Ascending aorta (tissue), 2 donors: ENCODE data around the gene PDGFC. TPM values are rescaled to one million over a fixed set of nuclear protein-coding genes. Genes with fewer than 3 reads are reported as not detected.

Experiments
- DNase-seq, 2 donors: peaks; one replicate each; pipeline ENCODE4 v3.0.0-alpha.2; 2019; ENCODE audit warnings: low spot score in 2 of 2
- H3K27ac ChIP-seq, 2 donors: fragments of 200-600 bp; sonication (generic); one replicate each; pipeline ENCODE4 v1.5.1; 2016 to 2017; ENCODE audit warnings: mild to moderate bottlenecking in 1 of 2
- H3K27me3 ChIP-seq: fragments of 200-600 bp; sonication (generic); one replicate; pipeline ENCODE4 v1.5.1; 2017
- H3K36me3 ChIP-seq, 2 donors: fragments of 200-600 bp; sonication (generic); one replicate each; pipeline ENCODE4 v1.5.1; 2016
- H3K4me1 ChIP-seq, 2 donors: fragments of 200-600 bp; sonication (generic); one replicate each; pipeline ENCODE4 v1.5.1; 2016 to 2017; ENCODE audit warnings: mild to moderate bottlenecking in 1 of 2
- H3K4me3 ChIP-seq, 2 donors: fragments of 200-600 bp; sonication (generic); one replicate each; pipeline ENCODE4 v1.5.1; 2016 to 2017; ENCODE audit warnings: mild to moderate bottlenecking in 1 of 2
- H3K9me3 ChIP-seq, 2 donors: fragments of 200-600 bp; sonication (generic); one replicate each; pipeline ENCODE4 v1.5.1; 2016
- intact Hi-C: fragments of 100-400 bp; cut with DNase I; formaldehyde crosslinking; loops from one replicate; pipeline ENCODE4 v1.15.1; 2023
- total RNA-seq: library from RNA; depleted of rRNA; stranded (reverse); fragments of >200 nt; gene quantifications from one replicate; pipeline ENCODE4 v1.1.0, GENCODE V29; 2016
- TF ChIP-seq, protein P1 (sequence below), 3 experiments: fragments of 200-600 bp in 2 of 3; fragments of 450-650 bp in 1 of 3; sonication (generic) in 2 of 3; IDR thresholded peaks; one replicate each; pipeline ENCODE4 v1.5.1; 2016 to 2019; ENCODE audit warnings: antibody characterized with exemption in 3 of 3, mild to moderate bottlenecking in 1 of 3, moderate library complexity in 1 of 3

Gene PDGFC
- total RNA-seq, 1 donor from 2014 or later, result 21.0 TPM

DNA sequence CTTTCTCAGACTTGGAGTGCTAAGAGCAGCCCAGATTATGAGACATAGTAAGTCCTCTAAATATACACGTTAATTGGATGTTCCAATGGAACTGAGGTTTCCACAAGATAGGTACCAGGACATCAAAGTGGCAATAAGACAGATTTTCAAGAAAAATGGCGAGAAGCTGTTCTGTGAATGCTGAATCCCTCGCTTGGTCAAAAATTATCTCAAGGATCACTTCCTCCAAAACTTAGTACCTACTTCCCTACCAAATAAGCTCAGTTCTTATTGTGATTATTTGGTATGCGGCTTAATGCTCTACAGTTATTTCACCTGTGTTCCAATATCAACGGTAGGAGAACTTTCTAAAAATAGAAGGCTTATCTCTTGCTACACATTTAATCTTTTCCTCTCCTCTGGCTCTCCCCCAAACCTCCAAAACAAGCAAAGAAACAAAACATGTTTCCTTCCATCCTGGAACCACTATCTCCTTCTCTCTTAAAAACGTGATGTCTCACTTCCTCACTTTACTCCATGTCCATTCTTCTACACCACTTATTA is 14.7 kb downstream of the PDGFC start:
- TF ChIP-seq, protein P1, sequence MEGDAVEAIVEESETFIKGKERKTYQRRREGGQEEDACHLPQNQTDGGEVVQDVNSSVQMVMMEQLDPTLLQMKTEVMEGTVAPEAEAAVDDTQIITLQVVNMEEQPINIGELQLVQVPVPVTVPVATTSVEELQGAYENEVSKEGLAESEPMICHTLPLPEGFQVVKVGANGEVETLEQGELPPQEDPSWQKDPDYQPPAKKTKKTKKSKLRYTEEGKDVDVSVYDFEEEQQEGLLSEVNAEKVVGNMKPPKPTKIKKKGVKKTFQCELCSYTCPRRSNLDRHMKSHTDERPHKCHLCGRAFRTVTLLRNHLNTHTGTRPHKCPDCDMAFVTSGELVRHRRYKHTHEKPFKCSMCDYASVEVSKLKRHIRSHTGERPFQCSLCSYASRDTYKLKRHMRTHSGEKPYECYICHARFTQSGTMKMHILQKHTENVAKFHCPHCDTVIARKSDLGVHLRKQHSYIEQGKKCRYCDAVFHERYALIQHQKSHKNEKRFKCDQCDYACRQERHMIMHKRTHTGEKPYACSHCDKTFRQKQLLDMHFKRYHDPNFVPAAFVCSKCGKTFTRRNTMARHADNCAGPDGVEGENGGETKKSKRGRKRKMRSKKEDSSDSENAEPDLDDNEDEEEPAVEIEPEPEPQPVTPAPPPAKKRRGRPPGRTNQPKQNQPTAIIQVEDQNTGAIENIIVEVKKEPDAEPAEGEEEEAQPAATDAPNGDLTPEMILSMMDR (IDR thresholded peaks at IDR 0.05), result no peak
- intact Hi-C loops, result loop anchor here (10.0 kb wide), 1 partner anchor 1282 kb away; no protein-coding TSS in a partner anchor
- no peaks in the 10 kb centered on the region for H3K27me3 ChIP-seq
- DNase-seq, result no peak
- H3K4me1 ChIP-seq, result peaks cover 4 to 43% of the 10 kb centered on the region in 2 donors
- no peak overlapping the region for H3K4me3 ChIP-seq
- no peaks in the 10 kb centered on the region for H3K36me3 ChIP-seq
- peak overlapping the region; percentile 63 to 64 for H3K27ac ChIP-seq
- no peaks in the 10 kb centered on the region for H3K9me3 ChIP-seq

DNA sequence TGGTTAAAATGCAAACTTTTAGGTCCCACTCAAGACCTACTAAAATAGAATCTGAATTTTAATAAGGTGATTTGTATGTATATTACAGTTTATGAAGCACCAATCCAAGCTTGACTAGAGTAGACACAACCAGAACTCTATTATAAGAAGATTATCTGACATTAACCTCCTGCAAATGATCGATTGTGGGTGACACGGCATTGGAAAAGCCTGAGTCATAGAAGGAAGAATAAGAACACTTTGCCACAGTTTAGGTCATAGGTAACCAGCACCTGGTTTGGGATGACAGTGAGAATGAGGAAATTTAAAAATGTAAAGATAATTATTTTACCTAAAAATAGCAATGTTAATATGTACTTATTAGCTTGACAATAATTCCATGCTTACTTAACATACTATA is 15.2 kb downstream of the PDGFC start:
- H3K4me3 ChIP-seq, result no peak overlapping the region
- DNase-seq, result no peak
- TF ChIP-seq, protein P1 (IDR thresholded peaks at IDR 0.05), result no peak
- H3K27me3 ChIP-seq, result no peaks in the 10 kb centered on the region
- H3K27ac ChIP-seq, result peak overlapping the region; percentile 63 to 64
- peaks cover 4 to 42% of the 10 kb centered on the region in 2 donors for H3K4me1 ChIP-seq
- no peaks in the 10 kb centered on the region for H3K9me3 ChIP-seq
- no peaks in the 10 kb centered on the region for H3K36me3 ChIP-seq
- intact Hi-C loops, result loop anchor here (10.0 kb wide), 1 partner anchor 1282 kb away; no protein-coding TSS in a partner anchor

DNA sequence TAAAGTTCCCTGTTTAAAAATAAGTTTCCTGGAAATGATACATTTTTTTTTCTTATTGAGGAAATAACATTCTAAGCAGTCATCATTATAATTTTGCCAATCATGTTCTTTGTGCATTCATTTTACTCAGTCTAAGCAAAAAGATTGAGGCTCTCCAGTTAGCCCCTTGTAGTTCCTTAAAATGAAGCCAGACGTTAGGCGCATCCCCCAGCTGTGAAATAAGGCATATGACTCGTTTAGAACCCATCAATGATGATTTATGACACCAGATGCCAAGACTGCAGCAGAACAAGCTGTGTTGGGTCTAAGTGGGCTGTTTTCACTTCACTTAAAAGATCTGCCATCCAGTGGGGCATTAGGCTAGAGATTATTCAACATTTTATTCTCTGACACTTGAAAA is 17.0 kb downstream of the PDGFC start:
- H3K4me3 ChIP-seq, result no peak overlapping the region
- H3K36me3 ChIP-seq, result no peaks in the 10 kb centered on the region
- TF ChIP-seq, protein P1 (IDR thresholded peaks at IDR 0.05), result no peak
- no peaks in the 10 kb centered on the region for H3K27me3 ChIP-seq
- H3K27ac ChIP-seq, result peak overlapping the region in 1 of 2 donors; percentile 48
- no peak for DNase-seq
- H3K4me1 ChIP-seq, result peaks cover 4 to 45% of the 10 kb centered on the region in 2 donors
- intact Hi-C loops, result loop anchor here (10.0 kb wide), 1 partner anchor 1280 kb away; no protein-coding TSS in a partner anchor
- H3K9me3 ChIP-seq, result no peaks in the 10 kb centered on the region

DNA sequence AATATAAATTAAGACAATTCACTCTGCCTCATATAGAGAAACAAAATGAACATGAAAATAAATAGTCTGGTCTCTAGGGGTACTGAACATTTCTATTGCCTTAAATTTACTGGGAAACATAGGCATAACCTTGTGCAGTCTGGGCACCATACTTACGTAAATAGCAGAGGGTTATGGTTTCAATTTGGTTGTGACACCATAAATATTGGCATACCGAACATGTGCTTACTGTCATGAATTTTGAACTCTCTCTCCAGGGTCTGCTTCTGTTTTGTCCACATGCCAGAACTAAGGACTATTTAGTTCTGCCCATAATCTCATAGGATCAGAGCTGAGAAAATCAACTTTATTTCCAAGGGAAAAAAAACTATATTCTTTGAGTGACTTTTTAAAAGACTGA is 17.6 kb downstream of the PDGFC start:
- Histone ChIP-seq H3K36me3 (no peaks in the 10 kb centered on the region), H3K27ac (peak overlapping the region; percentile 48 to 70), H3K4me3 (peak overlapping the region; percentile 11 to 13), H3K4me1 (peaks cover 4 to 45% of the 10 kb centered on the region in 2 donors), H3K27me3 (no peaks in the 10 kb centered on the region), H3K9me3 (no peaks in the 10 kb centered on the region)
- DNase-seq, result no peak
- intact Hi-C loops, result loop anchor here (10.0 kb wide), 1 partner anchor 1279 kb away; no protein-coding TSS in a partner anchor
- TF ChIP-seq, protein P1 (IDR thresholded peaks at IDR 0.05), result no peak

DNA sequence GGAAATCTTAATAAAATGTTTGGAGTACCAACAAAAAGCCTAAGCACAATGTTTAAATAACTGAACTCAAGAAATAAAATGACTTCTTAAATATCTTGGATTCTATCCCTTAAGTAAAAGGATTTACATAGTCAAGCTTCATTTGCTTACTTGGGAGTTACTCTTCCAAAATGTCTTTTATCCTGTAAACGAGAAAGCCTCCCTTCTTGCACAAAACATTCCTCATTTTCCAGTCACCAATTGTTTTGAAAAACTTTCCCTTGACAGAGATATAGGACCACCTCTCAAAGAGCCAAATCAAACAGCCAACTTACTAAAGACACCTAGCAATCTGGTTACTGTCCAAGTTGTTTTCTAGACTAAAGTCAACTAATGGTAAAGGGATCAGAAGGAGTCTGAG is 18.6 kb downstream of the PDGFC start:
- Histone ChIP-seq H3K4me1 (peaks cover 3 to 41% of the 10 kb centered on the region in 2 donors), H3K4me3 (peak overlapping the region; percentile 11 to 13), H3K27me3 (no peaks in the 10 kb centered on the region), H3K36me3 (no peaks in the 10 kb centered on the region), H3K27ac (peak overlapping the region; percentile 48 to 70), H3K9me3 (no peaks in the 10 kb centered on the region)
- intact Hi-C loops, result loop anchor here (10.0 kb wide), 1 partner anchor 1278 kb away; no protein-coding TSS in a partner anchor
- TF ChIP-seq, protein P1 (IDR thresholded peaks at IDR 0.05), result no peak
- DNase-seq, result no peak
